HCT116 (cell line): ENCODE results near the gene SOX6. TPM values are rescaled to one million over a fixed set of nuclear protein-coding genes. Genes with fewer than 3 reads are reported as not detected.

Experiments used
- ATAC-seq: fragments of 200-7000 bp; cut with Tn5 transposase; 2 replicates; pipeline ENCODE4 v1.9.1; 2020; ENCODE audit warnings: mild to moderate bottlenecking, moderate library complexity
- BruUV-seq: library from RNA; stranded (reverse); fragments of 400-500 nt; replicated peaks from 2 replicates; lab custom pipeline; 2021; lab: Mats Ljungman, UMichigan
- CTCF ChIA-PET: fragments of 300-600 bp; sonication (Branson Sonifier 250); formaldehyde crosslinking; loops from one replicate; lab custom pipeline; 2021; ENCODE audit warnings: antibody characterized with exemption; lab: Charles Lee
- POLR2A ChIA-PET: fragments of 300-600, 350-600 bp; sonication (Branson Sonifier 250); formaldehyde crosslinking; loops from one replicate; lab custom pipeline; 2021; ENCODE audit warnings: antibody characterized with exemption; lab: Charles Lee
- RAD21 ChIA-PET, 2 experiments: fragments of 300-600 bp; sonication (Branson Sonifier 250); formaldehyde crosslinking; loops; one replicate each; lab custom pipeline; 2023; ENCODE audit warnings: low total read pairs in 2 of 2; ENCODE audit not compliant: uncharacterized antibody in 2 of 2, unreplicated experiment in 2 of 2, low non-redundant PET in 1 of 2; lab: Charles Lee
- DNase-seq: peaks from one replicate; pipeline ENCODE4 v3.0.0-alpha.2; 2010; ENCODE audit warnings: low read depth, low spot score
- H2AFZ ChIP-seq: fragments of 200-600 bp; shearing (Covaris generic), sonication (generic); 2 replicates; pipeline ENCODE4 v1.6.1; 2017; ENCODE audit warnings: low read depth, mixed run types, mixed read lengths, antibody characterized with exemption, low read length; ENCODE audit not compliant: poor library complexity, severe bottlenecking
- H3K27ac ChIP-seq: 2 replicates; pipeline ENCODE4 v1.5.1; 2012; ENCODE audit warnings: low read depth, low read length
- H3K27me3 ChIP-seq: fragments of 200-600 bp; sonication (generic); 2 replicates; pipeline ENCODE4 v1.6.1; 2016; ENCODE audit warnings: mixed run types, low read length, mixed read lengths; ENCODE audit not compliant: insufficient read depth
- H3K36me3 ChIP-seq, 2 experiments: fragments of 200-500 bp in 1 of 2; fragments of 200-600 bp in 1 of 2; sonication (Bioruptor generic) in 1 of 2; sonication (generic) in 1 of 2; 2 replicates each; pipeline versions ENCODE4 v1.5.1 to v1.6.1; 2014 to 2016; ENCODE audit warnings: low read length in 2 of 2, inconsistent platforms in 1 of 2, mixed read lengths in 1 of 2, mixed run types in 1 of 2; ENCODE audit not compliant: insufficient read depth in 2 of 2, control insufficient read depth in 1 of 2
- H3K4me1 ChIP-seq, 2 experiments: fragments of 200-600 bp in 1 of 2; sonication (generic) in 1 of 2; 2 replicates each; pipeline versions ENCODE4 v1.5.1 to v1.6.1; 2012 to 2017; ENCODE audit warnings: low read length in 2 of 2, inconsistent platforms in 1 of 2, mild to moderate bottlenecking in 1 of 2, mixed read lengths in 1 of 2, mixed run types in 1 of 2, moderate library complexity in 1 of 2; ENCODE audit not compliant: insufficient read depth in 2 of 2, control insufficient read depth in 1 of 2
- H3K4me2 ChIP-seq: fragments of 200-600 bp; sonication (generic); 2 replicates; pipeline ENCODE4 v1.6.1; 2017; ENCODE audit warnings: mixed run types, low read length, mixed read lengths
- H3K4me3 ChIP-seq, 2 experiments: fragments of 200-600 bp in 1 of 2; sonication (generic) in 1 of 2; replicated peaks in 1 of 2; 2 replicates each; pipeline ENCODE4 v1.5.1; 2011 to 2016; ENCODE audit warnings: low read length in 2 of 2, control low read depth in 1 of 2, low read depth in 1 of 2, mild to moderate bottlenecking in 1 of 2, mixed read lengths in 1 of 2, mixed run types in 1 of 2
- H3K79me2 ChIP-seq: fragments of 200-600 bp; sonication (generic); 2 replicates; pipeline ENCODE4 v1.6.1; 2017; ENCODE audit warnings: mild to moderate bottlenecking, mixed run types, low read length, moderate library complexity, mixed read lengths; ENCODE audit not compliant: insufficient read depth
- H3K9ac ChIP-seq: fragments of 200-600 bp; sonication (generic); 2 replicates; pipeline ENCODE4 v1.6.1; 2016; ENCODE audit warnings: low read length, mixed read lengths
- H3K9me2 ChIP-seq: fragments of 200-600 bp; sonication (generic), shearing (Covaris generic); 2 replicates; pipeline ENCODE4 v1.6.1; 2017; ENCODE audit warnings: mixed run types, mild to moderate bottlenecking, moderate library complexity; ENCODE audit not compliant: insufficient read depth
- H3K9me3 ChIP-seq, 2 experiments: fragments of 200-500 bp in 1 of 2; fragments of 200-600 bp in 1 of 2; sonication (Bioruptor generic) in 1 of 2; sonication (generic) in 1 of 2; 2 replicates each; pipeline ENCODE4 v1.6.1; 2014 to 2017; ENCODE audit warnings: low read length in 2 of 2, mixed read lengths in 2 of 2, inconsistent platforms in 1 of 2, low read depth in 1 of 2, mild to moderate bottlenecking in 1 of 2, mixed run types in 1 of 2, moderate library complexity in 1 of 2; ENCODE audit not compliant: control insufficient read depth in 1 of 2, insufficient read depth in 1 of 2
- H4K20me1 ChIP-seq: fragments of 200-600 bp; sonication (generic), shearing (Covaris generic); 2 replicates; pipeline ENCODE4 v1.6.1; 2017; ENCODE audit warnings: mixed run types, mild to moderate bottlenecking, moderate library complexity; ENCODE audit not compliant: insufficient read depth
- ATF3 ChIP-seq: IDR thresholded peaks from 2 replicates; pipeline ENCODE4 v1.6.1; 2012
- CBX3 ChIP-seq: IDR thresholded peaks from 2 replicates; pipeline ENCODE4 v1.6.1; 2012; ENCODE audit warnings: low read depth
- CEBPB ChIP-seq: IDR thresholded peaks from 2 replicates; pipeline ENCODE4 v1.6.1; 2012; ENCODE audit warnings: low read depth
- EGR1 ChIP-seq: IDR thresholded peaks from 2 replicates; pipeline ENCODE4 v1.6.1; 2012; ENCODE audit warnings: low read depth
- ELF1 ChIP-seq: IDR thresholded peaks from 2 replicates; pipeline ENCODE4 v1.6.1; 2012; ENCODE audit warnings: low read depth, borderline replicate concordance
- EZH2 ChIP-seq: fragments of 200-600 bp; sonication (generic); IDR thresholded peaks from 2 replicates; pipeline ENCODE4 v1.6.1; 2017; ENCODE audit warnings: antibody characterized with exemption, mixed run types
- FOSL1 ChIP-seq: IDR thresholded peaks from 2 replicates; pipeline ENCODE4 v1.6.1; 2012; ENCODE audit warnings: low read depth
- JUND ChIP-seq: IDR thresholded peaks from 2 replicates; pipeline ENCODE4 v1.6.1; 2012
- MAX ChIP-seq: IDR thresholded peaks from 2 replicates; pipeline ENCODE4 v1.6.1; 2012
- POLR2A ChIP-seq: IDR thresholded peaks from 2 replicates; pipeline ENCODE4 v1.7.0; 2011; ENCODE audit warnings: borderline replicate concordance; ENCODE audit not compliant: insufficient read depth, insufficient read length; ENCODE audit errors: extremely low read depth
- POLR2AphosphoS5 ChIP-seq: IDR thresholded peaks from 2 replicates; pipeline ENCODE4 v1.6.1; 2011; ENCODE audit warnings: mild to moderate bottlenecking, low read depth, low read length, moderate library complexity
- RAD21 ChIP-seq: IDR thresholded peaks from 2 replicates; pipeline ENCODE4 v1.6.1; 2012; ENCODE audit warnings: low read depth, mild to moderate bottlenecking
- SIN3A ChIP-seq: IDR thresholded peaks from 2 replicates; pipeline ENCODE4 v1.6.1; 2012; ENCODE audit warnings: low read depth
- SP1 ChIP-seq: IDR thresholded peaks from 2 replicates; pipeline ENCODE4 v1.6.1; 2012; ENCODE audit warnings: low read depth
- SRF ChIP-seq: IDR thresholded peaks from 2 replicates; pipeline ENCODE4 v1.6.1; 2012; ENCODE audit warnings: low read depth
- TCF7L2 ChIP-seq: IDR thresholded peaks from 2 replicates; pipeline ENCODE4 v1.7.0; 2011; ENCODE audit warnings: borderline replicate concordance, inconsistent platforms; ENCODE audit not compliant: insufficient read depth, insufficient read length; ENCODE audit errors: extremely low read depth
- YY1 ChIP-seq: IDR thresholded peaks from 2 replicates; pipeline ENCODE4 v1.6.1; 2011; ENCODE audit warnings: low read length, low read depth, moderate library complexity, mild to moderate bottlenecking; ENCODE audit not compliant: insufficient replicate concordance; ENCODE audit errors: extremely low read depth
- ZBTB33 ChIP-seq: IDR thresholded peaks from 2 replicates; pipeline ENCODE4 v1.6.1; 2011; ENCODE audit warnings: mild to moderate bottlenecking, low read length, moderate library complexity; ENCODE audit not compliant: insufficient replicate concordance; ENCODE audit errors: extremely low read depth
- ZFX ChIP-seq: fragments of 450-650 bp; IDR thresholded peaks from 2 replicates; pipeline ENCODE4 v1.6.1; 2017
- ZNF274 ChIP-seq: fragments of 200-500 bp; sonication (Bioruptor generic); IDR thresholded peaks from 2 replicates; pipeline ENCODE4 v1.6.1; 2014; ENCODE audit warnings: mild to moderate bottlenecking, low read depth, low read length, inconsistent platforms
- intact Hi-C: fragments of 100-400 bp; cut with micrococcal nuclease; formaldehyde crosslinking; loops from 2 replicates; pipeline ENCODE4 v1.10.0; 2022
- total RNA-seq: library from RNA; stranded (reverse); gene quantifications from one replicate; pipeline ENCODE4 v1.2.1, GENCODE V29; 2021; ENCODE audit not compliant: unreplicated experiment

The SOX6 gene
- total RNA-seq, 1 experiment from 2014 or later, result 0.81 TPM

- H3K79me2 ChIP-seq, result no peaks in the 10 kb centered on the region
- no peak overlapping the region for H2AFZ ChIP-seq
- no peak overlapping the region for H3K9ac ChIP-seq
- no peaks in the 10 kb centered on the region for H4K20me1 ChIP-seq
- ChIA-PET POLR2A (no interaction called here), RAD21 (interaction anchor here in 1 of 2 experiments (0.6 kb wide), 1 partner anchor 25 kb away, joined by 3 read pairs; no protein-coding TSS in a partner anchor), CTCF (no interaction called here)
- no peak for DNase-seq
- no peaks in the 10 kb centered on the region for H3K9me3 ChIP-seq
- H3K27me3 ChIP-seq, result peaks cover 20% of the 10 kb centered on the region
- BruUV-seq, result no TSS peak
- intact Hi-C loops, result no loop called here
- H3K4me1 ChIP-seq, result no peaks in the 10 kb centered on the region
- H3K36me3 ChIP-seq, result no peaks in the 10 kb centered on the region
- ATAC-seq, result no peak
- no peak overlapping the region for H3K4me2 ChIP-seq
- H3K9me2 ChIP-seq, result no peaks in the 10 kb centered on the region
- TF ChIP-seq SIN3A (no peak), JUND (no peak), SRF (no peak), MAX (no peak), POLR2AphosphoS5 (no peak)
- no peak overlapping the region for H3K27ac ChIP-seq
- no peak overlapping the region for H3K4me3 ChIP-seq
Measured at GRCh38 chr11:16096336-16096735, 260.0 kb downstream of the SOX6 start.

GRCh38 chr11:16095756-16096155 lies 260.6 kb downstream of the SOX6 start:
- no peaks in the 10 kb centered on the region for H3K9me2 ChIP-seq
- BruUV-seq, result no TSS peak
- DNase-seq (no peak), ATAC-seq (no peak)
- no peaks in the 10 kb centered on the region for H4K20me1 ChIP-seq
- H3K9me3 ChIP-seq, result no peaks in the 10 kb centered on the region
- no peak overlapping the region for H3K9ac ChIP-seq
- no peaks in the 10 kb centered on the region for H3K36me3 ChIP-seq
- H3K4me2 ChIP-seq, result no peak overlapping the region
- H3K4me1 ChIP-seq, result no peaks in the 10 kb centered on the region
- H3K27me3 ChIP-seq, result peaks cover 14% of the 10 kb centered on the region; the same call in 1 of the 2 replicates
- TF ChIP-seq EZH2 (no peak), ELF1 (no peak), ZNF274 (no peak), SRF (no peak), YY1 (no peak), POLR2A (no peak), RAD21 (no peak), JUND (no peak), CBX3 (no peak), ZBTB33 (no peak), ZFX (no peak), SIN3A (no peak), SP1 (no peak), ATF3 (no peak), FOSL1 (no peak), CEBPB (no peak), TCF7L2 (no peak), EGR1 (no peak)
- POLR2A ChIA-PET, result no interaction called here
- no peak overlapping the region for H3K4me3 ChIP-seq
- CTCF ChIA-PET, result no interaction called here
- H3K27ac ChIP-seq, result no peak overlapping the region
- no peaks in the 10 kb centered on the region for H3K79me2 ChIP-seq
- H2AFZ ChIP-seq, result no peak overlapping the region
- RAD21 ChIA-PET, result no interaction called here
- intact Hi-C loops, result no loop called here
